Stimulated activated naive CD8-positive, alpha-beta T cell treated with anti-CD3 and anti-CD28 coated beads, Interleukin-15, amount 100 ng/mL, for 72 hours (primary cell): ENCODE measurements around the gene RNF145.
A peak's percentile ranks its signal among the peaks of the same experiment; 100 is the strongest.
"Not testable (repeated sequence)": the region's sequence is repeated elsewhere in the genome, so short reads cannot be mapped to it uniquely, and the experiment has no call there.

Source experiments
- ATAC-seq: fragments of 150-1000 bp; cut with Tn5 transposase; 2 replicates; pipeline ENCODE4 v1.10.0; 2021; ENCODE audit warnings: mild to moderate bottlenecking, moderate library complexity
- DNase-seq, 2 donors: peaks; one replicate each; pipeline ENCODE4 v3.0.0; 2021 to 2022
- H3K27ac Mint-ChIP-seq, 2 donors: one replicate each; pipeline ENCODE4 v1.8.0; 2022; ENCODE audit warnings: mild to moderate bottlenecking in 2 of 2, mixed read lengths in 2 of 2, moderate library complexity in 2 of 2
- H3K27me3 Mint-ChIP-seq: one replicate; pipeline ENCODE4 v1.8.0; 2022; ENCODE audit warnings: mixed read lengths
- H3K4me1 Mint-ChIP-seq: one replicate; pipeline ENCODE4 v1.8.0; 2022; ENCODE audit warnings: mild to moderate bottlenecking, mixed read lengths
- H3K4me3 Mint-ChIP-seq, 2 donors: one replicate each; pipeline ENCODE4 v1.8.0; 2022; ENCODE audit warnings: mild to moderate bottlenecking in 2 of 2, mixed read lengths in 2 of 2, moderate library complexity in 1 of 2
- H3K9me3 Mint-ChIP-seq, 2 donors: one replicate each; pipeline ENCODE4 v1.8.0; 2022; ENCODE audit warnings: mixed read lengths in 2 of 2

Gene RNF145

DNA sequence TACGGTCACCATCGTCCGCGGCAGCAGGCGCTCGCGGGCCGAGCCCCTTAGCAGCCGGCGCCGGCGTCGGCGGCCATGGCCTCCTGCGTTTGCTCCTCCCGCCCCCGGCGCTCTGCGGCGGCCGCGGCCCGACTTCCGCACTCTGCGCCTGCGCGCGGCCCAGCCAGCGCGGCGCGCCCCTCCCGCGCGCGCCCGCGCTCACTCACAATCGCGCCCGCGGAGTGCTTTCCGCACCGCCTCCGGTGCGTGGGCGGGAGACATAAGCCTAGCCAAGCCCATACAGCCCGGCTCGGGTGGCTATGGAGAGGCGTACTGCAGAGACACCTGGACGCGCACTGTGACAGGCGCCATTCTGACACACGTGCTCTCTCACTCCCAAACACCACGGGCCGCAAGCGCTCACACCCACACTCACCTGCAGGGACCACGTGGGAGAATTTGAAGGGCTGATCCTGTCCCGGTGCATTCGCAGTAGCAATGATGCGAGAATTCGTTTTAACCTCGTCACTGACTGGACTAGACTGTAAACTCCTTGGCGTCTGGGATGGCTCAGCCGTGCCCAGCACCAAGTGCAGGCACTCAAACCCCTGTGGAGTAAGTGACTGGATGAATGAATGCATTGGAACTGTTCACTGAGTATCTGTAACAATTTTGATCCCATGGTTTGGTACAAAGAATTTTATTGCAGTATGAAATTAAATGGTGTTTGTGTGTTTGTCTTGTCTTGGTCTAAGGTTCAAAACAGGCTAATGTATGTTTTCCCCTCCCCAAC lies at the start of gene RNF145:
Gene RNF145, minus strand, starts transcription at position 116 of the 772 bp plus-strand sequence. CDS start 5,936 bp downstream, outside the sequence.
- peak; percentile 82 for ATAC-seq
- peak within 1 kb of the TSS; percentile 99 for H3K27ac Mint-ChIP-seq
- H3K9me3 Mint-ChIP-seq: no peaks in the 10 kb centered on the region
- H3K27me3 Mint-ChIP-seq: no peaks in the 10 kb centered on the region
- H3K4me3 Mint-ChIP-seq: peak within 1 kb of the TSS; percentile 97 to 99
- H3K4me1 Mint-ChIP-seq: peaks cover 59% of the 10 kb centered on the region
- DNase-seq: peak; percentile 91 to 94

DNA sequence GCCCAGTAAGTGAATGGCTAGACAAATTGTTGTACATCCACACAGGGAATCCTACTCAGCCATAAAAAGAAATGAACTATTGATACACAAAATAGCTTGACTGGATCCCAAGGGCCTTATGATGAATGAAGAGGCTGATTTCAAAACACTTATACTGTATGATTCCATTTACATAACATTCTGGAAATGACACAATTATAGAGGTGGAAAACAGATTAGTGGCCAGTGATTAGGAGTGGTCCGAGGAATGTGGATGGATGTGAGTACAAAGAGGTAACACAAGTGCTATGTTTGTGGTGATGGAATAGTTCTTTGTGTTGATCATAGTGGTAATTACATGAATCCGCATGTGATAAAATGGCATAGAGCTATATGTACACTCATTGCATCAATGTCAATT lies 49.0 kb upstream of the RNF145 start:
- ATAC-seq (no peak), DNase-seq (no peak)
- H3K27me3 Mint-ChIP-seq: no peaks in the 10 kb centered on the region
- H3K4me1 Mint-ChIP-seq: peaks cover 13% of the 10 kb centered on the region
- H3K4me3 Mint-ChIP-seq: no peak overlapping the region
- no peak overlapping the region for H3K27ac Mint-ChIP-seq
- peaks cover 0 to 9% of the 10 kb centered on the region in 2 donors for H3K9me3 Mint-ChIP-seq

DNA sequence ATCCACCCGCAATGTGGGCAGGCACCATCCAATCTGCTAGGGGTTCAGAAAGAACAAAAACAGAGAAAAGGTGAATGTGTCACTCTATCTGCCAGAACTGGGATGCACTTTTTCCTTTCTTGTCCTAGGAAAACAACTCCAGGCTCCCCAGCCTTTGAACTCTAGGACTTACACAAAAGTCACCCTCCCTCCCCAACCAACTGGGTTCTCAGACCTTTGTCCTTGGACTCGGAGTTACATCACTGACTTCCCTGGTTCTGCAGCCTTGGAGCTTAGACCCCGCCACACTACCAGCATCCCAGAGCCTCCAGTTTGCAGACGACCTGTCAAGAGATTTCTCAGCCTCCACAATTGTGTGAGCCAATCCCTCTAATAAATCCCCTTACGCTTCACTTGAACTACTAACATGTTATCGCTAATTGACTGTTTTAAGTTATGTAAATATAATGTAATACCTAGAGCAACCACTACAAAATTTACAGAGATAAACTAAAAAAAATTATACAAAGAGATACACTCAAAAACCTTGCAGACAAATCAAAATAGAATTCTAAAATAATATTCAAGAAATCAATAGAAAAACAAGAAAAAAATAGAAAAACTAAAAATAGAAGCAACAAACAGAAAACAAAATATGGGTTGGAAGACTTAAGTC lies 48.4 kb upstream of the RNF145 start:
- ATAC-seq: no peak
- peaks cover 0 to 9% of the 10 kb centered on the region in 2 donors for H3K9me3 Mint-ChIP-seq

DNA sequence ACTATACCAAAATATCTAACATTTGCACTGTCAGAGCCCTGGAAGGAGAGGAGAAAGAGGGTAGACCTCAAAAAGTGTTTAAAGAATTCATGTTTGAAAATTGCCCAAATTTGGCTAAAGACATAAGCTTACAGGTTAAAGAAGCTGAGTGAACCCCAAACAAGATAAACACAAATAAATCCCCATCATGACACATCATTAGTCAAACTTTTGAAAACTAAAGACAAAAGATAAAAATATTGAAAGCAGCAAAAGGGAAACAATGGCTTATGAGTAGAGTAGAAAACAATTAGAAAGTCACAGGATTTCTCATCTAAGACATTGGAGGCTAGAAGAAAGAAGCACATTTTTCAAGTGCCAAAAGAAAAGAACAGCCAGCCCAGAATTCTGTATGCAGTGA lies 47.7 kb upstream of the RNF145 start:
- Mint-ChIP-seq H3K4me3 (no peak overlapping the region), H3K4me1 (peaks cover 11% of the 10 kb centered on the region), H3K9me3 (peaks cover 0 to 9% of the 10 kb centered on the region in 2 donors), H3K27me3 (no peaks in the 10 kb centered on the region), H3K27ac (no peak overlapping the region)
- DNase-seq: no peak
- no peak for ATAC-seq

More for the DNA sequence above, 48.4 kb upstream of the RNF145 start:
- Mint-ChIP-seq H3K27me3 (no peaks in the 10 kb centered on the region), H3K4me3 (no peak overlapping the region), H3K27ac (no peak overlapping the region), H3K4me1 (peaks cover 13% of the 10 kb centered on the region)
- no peak for DNase-seq

GRCh38 chr5:159252195-159252594 lies 42.8 kb upstream of the RNF145 start:
- DNase-seq (no peak), ATAC-seq (no peak)
- no peak overlapping the region for H3K27ac Mint-ChIP-seq

DNA sequence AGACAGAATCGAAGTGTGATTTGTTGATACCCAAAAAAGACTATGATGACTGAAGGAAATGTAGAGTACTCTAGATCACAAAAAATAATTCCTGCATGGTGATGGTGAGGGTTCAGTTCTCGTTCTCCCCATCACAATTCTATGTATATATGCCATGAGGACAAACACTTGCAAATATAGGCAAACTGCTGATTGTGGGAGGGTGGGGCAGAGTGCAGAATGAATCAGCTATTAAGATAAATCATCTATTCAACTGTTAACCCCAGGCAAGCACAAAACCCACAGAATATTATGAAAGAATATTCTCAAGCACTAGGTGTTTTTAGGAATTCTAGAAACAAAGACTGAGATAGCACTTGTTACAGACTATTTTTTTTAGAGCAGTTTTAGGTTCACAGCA lies 39.8 kb upstream of the RNF145 start:
- Mint-ChIP-seq H3K27ac (no peak overlapping the region), H3K27me3 (peaks cover 7% of the 10 kb centered on the region), H3K4me1 (no peaks in the 10 kb centered on the region), H3K9me3 (no peaks in the 10 kb centered on the region), H3K4me3 (no peak overlapping the region)
- DNase-seq (no peak), ATAC-seq (no peak)

More at GRCh38 chr5:159252195-159252594, 42.8 kb upstream of the RNF145 start:
- no peak overlapping the region for H3K4me3 Mint-ChIP-seq
- no peaks in the 10 kb centered on the region for H3K27me3 Mint-ChIP-seq
- H3K4me1 Mint-ChIP-seq: no peaks in the 10 kb centered on the region
- H3K9me3 Mint-ChIP-seq: no peaks in the 10 kb centered on the region

GRCh38 chr5:159244890-159245289 lies 35.5 kb upstream of the RNF145 start:
- ATAC-seq: no peak

DNA sequence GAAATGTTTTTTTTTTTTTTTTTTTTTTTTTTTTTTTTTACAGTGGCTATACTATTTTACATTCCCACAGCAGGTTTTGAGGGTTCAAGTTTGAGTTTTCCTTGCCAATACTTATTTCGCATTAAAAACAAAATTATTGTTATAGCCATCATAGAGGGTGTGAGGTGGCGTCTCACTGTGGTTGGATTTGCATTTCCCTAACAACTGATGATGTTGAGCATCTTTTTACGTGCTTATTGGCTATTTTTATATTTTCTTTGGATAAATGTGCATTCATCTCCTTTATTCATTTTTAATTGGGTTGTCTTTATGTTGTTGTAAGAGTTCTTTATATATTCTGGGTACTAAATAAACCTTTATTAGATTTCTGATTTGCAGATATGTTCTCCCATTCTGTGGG lies 34.8 kb upstream of the RNF145 start:
- Mint-ChIP-seq H3K27ac (no peak overlapping the region), H3K9me3 (no peaks in the 10 kb centered on the region), H3K4me1 (peaks cover 30% of the 10 kb centered on the region), H3K4me3 (no peak overlapping the region), H3K27me3 (peaks cover 7% of the 10 kb centered on the region)
- no peak for DNase-seq
- ATAC-seq: no peak

More at GRCh38 chr5:159244890-159245289, 35.5 kb upstream of the RNF145 start:
- Mint-ChIP-seq H3K4me3 (no peak overlapping the region), H3K27ac (no peak overlapping the region), H3K27me3 (peaks cover 7% of the 10 kb centered on the region), H3K9me3 (no peaks in the 10 kb centered on the region), H3K4me1 (peaks cover 28% of the 10 kb centered on the region)
- no peak for DNase-seq

DNA sequence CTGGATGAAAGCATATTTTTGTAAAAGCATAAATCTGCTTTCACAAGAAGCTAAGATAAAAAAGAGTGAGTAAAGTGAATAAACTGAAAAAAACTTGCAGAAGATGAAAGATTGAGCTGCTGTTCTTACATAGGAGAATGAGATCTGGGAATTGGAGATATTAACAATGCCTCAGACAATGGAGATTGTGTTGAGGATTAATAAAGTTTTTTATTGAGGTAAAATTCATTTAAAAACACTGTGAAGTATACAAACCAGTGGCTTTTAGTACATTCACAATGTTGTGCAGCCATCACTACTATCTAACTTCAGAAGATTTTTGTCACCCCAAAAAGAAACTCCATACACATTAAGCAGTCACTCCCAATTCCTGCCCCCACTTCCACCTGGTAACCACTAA lies 34.0 kb upstream of the RNF145 start:
- no peak for ATAC-seq
- H3K27me3 Mint-ChIP-seq: peaks cover 7% of the 10 kb centered on the region
- H3K4me1 Mint-ChIP-seq: peaks cover 30% of the 10 kb centered on the region
- no peak for DNase-seq
- H3K9me3 Mint-ChIP-seq: no peaks in the 10 kb centered on the region
- no peak overlapping the region for H3K4me3 Mint-ChIP-seq
- H3K27ac Mint-ChIP-seq: no peak overlapping the region

GRCh38 chr5:159242656-159243055 lies 33.3 kb upstream of the RNF145 start:
- Mint-ChIP-seq H3K4me1 (peaks cover 30% of the 10 kb centered on the region), H3K27ac (no peak overlapping the region), H3K9me3 (no peaks in the 10 kb centered on the region), H3K4me3 (peak overlapping the region in 1 of 2 donors; percentile 40), H3K27me3 (peaks cover 7% of the 10 kb centered on the region)
- DNase-seq (no peak), ATAC-seq (no peak)

GRCh38 chr5:159241946-159242552 lies 32.7 kb upstream of the RNF145 start:
- Mint-ChIP-seq H3K27me3 (peaks cover 7% of the 10 kb centered on the region), H3K27ac (no peak overlapping the region), H3K9me3 (no peaks in the 10 kb centered on the region), H3K4me1 (peaks cover 30% of the 10 kb centered on the region), H3K4me3 (peak overlapping the region; percentile 40 to 42)
- peak; percentile 39 for ATAC-seq
- no peak for DNase-seq

- Mint-ChIP-seq H3K4me1 (peaks cover 30% of the 10 kb centered on the region), H3K27ac (peak overlapping the region in 1 of 2 donors; percentile 88), H3K9me3 (no peaks in the 10 kb centered on the region), H3K27me3 (no peaks in the 10 kb centered on the region), H3K4me3 (peak overlapping the region in 1 of 2 donors; percentile 40)
- ATAC-seq: peak; percentile 84
- peak in 1 of 2 donors; percentile 13 for DNase-seq
These were observed 31.0 kb upstream of the RNF145 start for GRCh38 chr5:159240301-159240870.

DNA sequence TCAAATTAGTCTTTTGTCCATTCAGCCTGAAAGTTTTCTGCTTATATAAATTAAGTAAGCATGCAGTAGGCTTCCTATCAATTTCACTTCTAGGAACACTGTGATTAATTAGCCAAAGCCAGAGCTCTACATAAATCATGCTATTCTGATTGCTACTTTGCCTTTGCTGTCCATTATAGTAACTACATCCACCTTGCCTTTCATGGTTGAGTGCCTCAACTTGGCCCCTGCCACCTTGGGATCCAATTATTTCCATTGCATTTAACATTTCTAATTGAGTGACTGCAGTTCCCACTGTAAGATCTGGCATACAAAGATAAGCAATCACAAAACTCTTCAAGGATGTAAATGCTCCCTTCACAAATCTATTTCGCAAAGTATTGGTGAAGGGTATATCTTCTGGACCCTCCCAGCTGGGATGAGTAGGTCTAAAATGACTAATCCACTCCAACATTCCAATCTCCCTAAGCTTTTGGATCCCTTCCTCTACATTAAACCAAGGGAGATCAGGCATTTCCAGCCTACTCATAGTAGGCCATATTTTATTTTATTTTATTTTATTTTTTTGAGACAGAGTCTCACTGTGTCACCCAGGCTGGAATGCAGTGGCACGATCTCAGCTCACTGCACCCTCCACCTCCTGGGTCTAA lies 26.6 kb upstream of the RNF145 start:
- not testable (repeated sequence) for DNase-seq, H3K27me3 Mint-ChIP-seq, ATAC-seq, H3K4me3 Mint-ChIP-seq, H3K27ac Mint-ChIP-seq, H3K9me3 Mint-ChIP-seq
- H3K4me1 Mint-ChIP-seq: peaks cover 13% of the 10 kb centered on the region

DNA sequence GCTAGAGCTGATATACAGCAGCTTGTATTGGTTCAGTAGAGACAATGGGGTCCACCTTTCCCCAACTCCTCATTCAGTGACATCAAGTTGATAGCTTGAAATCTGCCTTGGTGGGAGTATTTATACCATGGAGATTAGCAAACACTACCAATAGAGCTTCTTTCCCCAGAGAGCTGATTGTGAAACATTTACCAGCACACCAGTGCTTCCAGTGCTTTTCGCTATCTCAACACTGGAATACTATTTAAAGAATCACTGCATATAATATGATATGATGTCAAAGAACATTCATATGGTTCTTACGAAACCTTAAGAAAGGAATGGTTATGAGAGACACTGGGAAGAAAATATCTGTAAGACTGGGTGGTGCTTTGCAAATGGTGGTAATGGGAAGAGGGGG lies 21.8 kb upstream of the RNF145 start:
- no peak for ATAC-seq
- no peak overlapping the region for H3K27ac Mint-ChIP-seq
- H3K9me3 Mint-ChIP-seq: no peaks in the 10 kb centered on the region
- no peak overlapping the region for H3K4me3 Mint-ChIP-seq
- H3K27me3 Mint-ChIP-seq: no peaks in the 10 kb centered on the region
- no peak for DNase-seq
- no peaks in the 10 kb centered on the region for H3K4me1 Mint-ChIP-seq

DNA sequence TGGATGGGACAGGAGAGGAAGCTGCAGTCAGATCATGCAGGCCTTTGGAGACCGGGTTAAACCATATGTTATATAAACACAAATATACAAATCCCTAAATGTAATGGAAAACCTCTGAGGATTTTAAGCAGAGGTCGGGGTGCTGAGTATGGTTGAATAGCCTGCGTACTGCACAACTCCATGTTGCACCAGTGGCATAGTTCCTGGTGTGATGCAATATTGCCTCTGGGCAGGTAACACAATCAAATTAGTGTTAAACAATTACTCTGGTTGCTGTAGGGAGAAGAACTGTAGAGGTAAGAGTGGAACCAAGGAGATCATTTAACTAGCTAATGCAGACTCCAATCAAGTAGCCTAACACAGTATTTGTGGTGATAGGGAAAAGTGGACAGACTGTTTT lies 21.3 kb upstream of the RNF145 start:
- Mint-ChIP-seq H3K27me3 (no peaks in the 10 kb centered on the region), H3K4me1 (no peaks in the 10 kb centered on the region), H3K9me3 (no peaks in the 10 kb centered on the region), H3K27ac (peak overlapping the region in 1 of 2 donors; percentile 53), H3K4me3 (no peak overlapping the region)
- ATAC-seq: no peak
- DNase-seq: no peak
